T-helper 1 cell (primary cell): Measurements from ENCODE around the gene RELL2.
A peak's percentile ranks its signal among the peaks of the same experiment; 100 is the strongest.

Experiments
- DNase-seq, 5 donors: peaks; one replicate each; pipeline ENCODE4 v3.0.0-alpha.2; 2012 to 2020

RELL2 gene

DNA sequence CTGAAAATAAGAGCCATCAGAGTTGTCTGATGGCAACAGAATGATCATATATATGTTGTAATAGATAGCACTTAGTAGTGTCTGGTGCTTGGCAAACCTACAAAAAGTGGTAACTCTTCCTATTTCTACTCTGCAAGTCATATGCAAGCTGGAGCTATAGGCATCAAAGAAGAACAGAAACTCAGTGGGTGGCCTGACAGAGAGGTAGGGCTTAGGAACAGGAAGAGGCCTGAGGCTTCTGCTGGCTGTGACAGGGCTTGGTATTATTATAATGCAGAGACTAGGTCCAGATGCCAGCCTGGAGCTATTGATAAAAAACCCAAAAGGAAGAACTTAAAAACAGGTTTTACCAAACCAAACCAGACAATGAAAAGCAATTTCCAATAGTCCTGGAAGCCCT, 13.6 kb upstream of the RELL2 start:
- peak in 1 of 5 donors; percentile 67 for DNase-seq

DNA sequence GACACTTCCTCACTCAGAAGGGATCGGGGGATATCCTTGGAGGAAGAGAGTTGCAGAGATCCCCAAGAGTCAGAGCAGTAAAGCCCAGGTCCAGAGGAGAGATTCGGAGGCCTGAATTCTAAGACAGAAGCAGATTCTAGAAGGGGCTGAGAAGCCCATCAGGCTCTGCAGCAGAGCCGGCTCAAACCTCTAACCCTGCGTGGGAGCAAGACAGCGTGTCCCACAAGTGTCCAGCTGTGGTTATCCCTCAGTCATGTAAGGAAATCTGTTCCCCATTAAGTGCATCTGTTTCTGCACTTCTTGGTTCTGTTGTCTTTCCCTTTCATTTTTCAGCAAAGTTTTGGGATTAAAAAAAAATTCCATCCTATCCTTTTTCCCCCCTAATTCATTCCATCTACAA, 13.2 kb upstream of the RELL2 start:
- DNase-seq = no peak

DNA sequence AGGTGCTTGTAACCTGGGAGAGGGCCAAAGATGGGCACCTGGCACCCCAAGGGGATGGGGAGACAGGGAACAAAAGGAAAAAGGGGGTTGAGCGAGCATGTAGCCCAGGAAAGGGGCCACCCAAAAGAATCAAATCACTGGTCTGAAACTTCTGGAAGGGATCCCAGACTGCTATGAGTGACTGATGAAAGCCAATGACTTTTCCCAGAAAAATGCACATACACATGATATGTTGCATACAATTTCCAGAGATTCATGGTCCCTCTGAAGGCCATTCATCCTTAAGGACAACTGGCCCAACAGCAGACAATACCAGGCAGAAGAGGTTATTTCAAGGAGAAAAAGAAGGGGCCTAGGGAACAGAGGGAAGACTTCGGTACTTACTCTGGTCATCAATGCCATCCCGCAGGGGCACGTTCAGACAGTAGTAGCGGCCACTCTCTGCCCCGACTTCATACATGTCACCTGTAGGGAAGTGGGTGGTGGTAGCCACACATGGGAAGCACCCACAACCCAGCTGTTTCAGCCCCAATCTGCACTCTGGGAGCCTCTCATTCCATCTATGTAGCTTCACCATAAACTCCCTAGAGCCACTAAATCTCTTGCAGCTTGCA, 8.5 kb upstream of the RELL2 start:
- no peak for DNase-seq

DNA sequence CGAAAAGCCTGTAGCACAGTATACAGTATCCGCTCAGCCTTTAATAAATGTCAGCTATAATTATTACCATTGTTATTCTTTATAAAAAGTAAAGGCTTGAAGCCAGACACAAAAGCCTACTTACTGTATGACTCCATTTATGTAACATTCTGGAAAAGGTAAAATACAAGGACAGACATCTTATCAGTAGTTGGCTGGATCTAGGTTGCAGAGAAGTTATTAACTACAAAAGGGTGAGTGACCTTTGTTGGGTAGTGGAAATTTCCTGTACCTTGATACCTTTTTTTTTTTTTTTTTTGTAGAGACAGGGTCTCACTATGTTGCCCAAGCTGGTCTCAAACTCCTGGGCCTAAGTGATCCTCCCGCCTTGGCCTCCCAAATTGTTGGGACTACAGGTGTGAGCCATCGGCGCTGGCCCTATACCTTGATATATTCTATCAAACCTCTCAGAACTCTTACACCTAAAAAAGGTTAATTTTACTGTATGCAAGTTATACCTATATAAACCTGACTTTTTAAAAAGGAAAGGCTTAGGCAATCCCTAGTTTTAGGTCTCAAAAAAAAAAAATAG, 6.1 kb upstream of the RELL2 start:
- no peak for DNase-seq

DNA sequence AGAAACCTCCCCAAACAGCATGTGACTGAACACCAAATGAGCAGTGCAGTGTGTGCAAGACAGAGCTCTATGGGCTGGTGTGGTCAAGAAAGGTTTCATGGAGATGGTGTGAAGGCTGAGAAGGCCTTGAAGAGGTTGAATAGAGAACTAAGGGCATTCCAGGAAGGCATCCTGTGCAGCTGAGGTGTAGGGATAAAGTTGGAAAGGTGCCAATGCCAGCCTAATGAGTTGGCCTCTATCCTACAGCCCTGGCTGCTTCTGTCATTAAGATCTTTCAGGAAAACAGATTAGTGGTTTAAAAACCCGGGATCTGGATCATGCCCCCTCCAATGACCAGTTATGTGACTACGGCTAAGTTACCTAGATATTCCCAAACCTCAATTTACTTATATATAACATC, 4.1 kb upstream of the RELL2 start:
- DNase-seq = no peak

DNA sequence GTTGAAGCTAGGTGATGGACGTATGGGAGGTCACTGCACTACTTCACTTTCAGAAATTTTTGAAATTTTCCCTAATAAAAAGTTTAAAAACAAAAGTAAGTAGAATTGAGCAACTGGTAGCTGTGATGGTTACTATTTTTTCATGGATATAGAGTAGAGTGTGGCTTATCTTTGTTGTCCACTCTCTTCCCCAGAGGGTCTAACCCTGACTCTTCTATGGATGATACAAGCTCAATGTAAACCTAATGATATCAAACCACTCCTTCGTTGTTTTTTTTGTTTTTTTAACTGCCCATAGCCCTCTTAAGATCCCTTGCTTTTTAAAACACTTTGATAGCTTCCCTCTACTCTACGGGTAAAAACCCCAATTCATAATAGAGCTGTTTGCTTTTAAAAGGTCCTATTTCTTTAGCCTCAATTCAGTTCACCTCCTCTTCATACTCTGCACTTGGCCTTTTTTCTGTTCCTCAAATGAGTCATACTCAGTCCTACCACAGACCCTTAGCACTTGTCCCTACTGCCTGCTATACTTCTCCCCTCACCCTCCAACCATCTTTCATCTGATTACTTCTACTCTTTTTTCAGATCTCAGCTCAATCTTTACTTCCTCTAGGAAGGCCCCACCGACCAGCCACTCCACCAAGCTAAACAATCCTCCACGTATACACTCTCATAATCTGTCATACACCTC, 2.8 kb upstream of the RELL2 start:
- DNase-seq = peak in 1 of 5 donors; percentile 33

DNA sequence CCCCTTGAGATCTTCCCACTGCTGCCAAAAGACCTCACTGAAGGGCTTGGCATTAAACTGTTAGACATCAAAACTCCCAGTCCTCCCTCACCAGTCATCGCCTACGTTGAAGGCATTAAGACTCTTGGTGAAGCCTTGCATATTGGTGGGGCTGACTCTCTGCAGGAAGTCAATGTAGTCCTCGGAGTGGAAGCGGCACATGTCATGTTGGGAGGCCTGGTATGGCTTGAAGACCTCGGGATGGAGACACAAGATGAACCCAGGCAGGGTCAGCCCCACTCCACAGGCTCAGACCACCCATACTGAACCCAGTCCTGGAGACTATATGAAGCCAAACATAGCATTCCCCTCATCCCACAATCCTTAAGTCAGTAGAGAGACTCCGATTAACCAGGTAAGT, 2.1 kb upstream of the RELL2 start:
- DNase-seq = no peak

DNA sequence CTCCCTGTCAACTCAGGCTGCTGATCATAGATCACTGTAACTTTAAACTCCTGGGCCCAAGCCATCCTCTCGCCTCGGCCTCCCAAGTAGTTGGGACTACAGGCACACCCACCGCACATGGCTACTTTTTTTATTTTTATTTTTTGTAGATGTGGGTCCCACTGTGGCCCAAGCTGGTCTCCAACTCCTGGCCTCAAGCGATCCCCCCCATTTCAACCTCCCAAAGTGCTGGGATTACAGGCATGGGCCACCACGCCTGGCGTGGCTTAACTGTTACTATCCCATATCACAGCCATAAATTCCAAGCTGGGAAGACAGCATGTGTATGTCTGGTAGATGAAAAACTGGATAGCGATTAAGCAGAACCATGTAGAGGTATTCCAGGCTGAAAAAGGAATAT, 1.2 kb upstream of the RELL2 start:
- DNase-seq = no peak

DNA sequence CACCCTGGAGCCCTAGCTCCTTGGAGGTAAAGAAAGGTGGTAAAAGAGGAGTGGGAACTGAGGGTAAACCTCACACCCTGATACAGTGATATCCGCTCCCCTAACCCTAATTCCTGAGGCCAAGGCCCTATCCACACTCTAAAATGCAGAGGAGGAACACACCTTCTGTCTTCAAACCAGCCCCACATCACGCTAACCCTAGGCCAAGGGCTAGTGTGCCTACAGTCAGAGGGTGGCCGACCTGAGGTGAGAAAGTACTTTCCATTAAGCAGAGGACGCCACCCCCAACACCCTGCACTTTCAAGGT, 738 bp upstream of the RELL2 start:
- no peak for DNase-seq

DNA sequence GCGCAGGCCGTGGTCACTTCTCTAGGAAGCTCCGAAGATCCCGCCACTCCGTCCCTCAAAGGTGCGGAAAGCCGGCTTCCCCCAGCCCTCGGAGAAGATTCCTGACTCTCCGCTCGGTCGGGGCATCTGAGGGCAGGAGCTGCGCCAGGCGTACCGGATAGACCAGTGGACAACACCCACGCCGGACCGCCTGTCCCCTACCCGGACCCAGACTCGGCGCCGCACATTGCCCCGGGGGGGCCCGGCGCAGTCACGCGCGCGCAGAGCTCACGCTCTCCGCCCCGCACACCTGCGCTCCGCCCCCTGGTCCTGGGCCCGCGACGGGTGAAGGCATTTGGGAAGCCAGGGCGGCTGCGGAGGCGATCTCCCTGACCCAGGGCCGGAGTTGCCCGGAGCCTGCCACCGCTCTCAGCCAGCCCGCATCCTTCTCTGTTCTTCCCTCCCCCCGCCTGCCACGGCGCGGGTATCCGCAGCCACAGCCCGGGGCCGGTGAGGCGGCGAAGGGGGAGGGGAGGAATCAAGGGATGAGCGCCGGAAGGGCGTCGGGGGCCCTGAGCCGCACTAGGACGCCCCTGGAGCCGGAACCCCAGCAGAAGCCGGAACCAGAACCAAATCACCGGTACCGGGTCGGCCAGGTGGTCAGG, 448 bp downstream of the RELL2 start:
- DNase-seq = peak; percentile 30 to 66 (median 46)

DNA sequence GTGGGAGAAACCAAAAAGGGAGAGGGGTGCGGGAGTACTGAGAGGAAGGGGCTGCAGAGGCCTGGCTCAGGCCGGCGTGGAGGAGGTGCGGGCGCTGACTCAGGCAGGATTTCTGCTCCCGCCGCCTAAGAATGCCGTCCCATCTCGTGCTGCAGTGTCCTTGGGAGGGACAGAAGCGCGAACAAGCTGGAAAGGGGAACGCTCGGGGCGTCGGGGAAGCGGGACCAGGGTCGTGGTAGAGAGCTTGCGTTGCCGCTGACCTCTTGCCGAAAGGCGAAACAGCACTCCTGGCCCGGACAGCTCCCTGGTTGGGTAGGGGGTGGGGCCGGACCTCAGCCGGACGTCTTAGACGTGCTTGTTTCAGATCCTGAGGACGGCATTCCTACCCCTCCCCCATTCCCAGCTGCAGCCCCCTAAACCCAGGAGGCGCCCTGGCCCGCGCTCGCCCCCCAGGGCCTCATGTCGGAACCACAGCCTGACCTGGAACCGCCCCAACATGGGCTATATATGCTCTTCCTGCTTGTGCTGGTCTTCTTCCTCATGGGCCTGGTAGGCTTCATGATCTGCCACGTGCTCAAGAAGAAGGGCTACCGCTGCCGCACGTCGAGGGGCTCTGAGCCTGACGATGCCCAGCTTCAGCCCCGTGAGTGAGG, 1.1 kb downstream of the RELL2 start:
- DNase-seq = peak; percentile 15 to 69 (median 38)

DNA sequence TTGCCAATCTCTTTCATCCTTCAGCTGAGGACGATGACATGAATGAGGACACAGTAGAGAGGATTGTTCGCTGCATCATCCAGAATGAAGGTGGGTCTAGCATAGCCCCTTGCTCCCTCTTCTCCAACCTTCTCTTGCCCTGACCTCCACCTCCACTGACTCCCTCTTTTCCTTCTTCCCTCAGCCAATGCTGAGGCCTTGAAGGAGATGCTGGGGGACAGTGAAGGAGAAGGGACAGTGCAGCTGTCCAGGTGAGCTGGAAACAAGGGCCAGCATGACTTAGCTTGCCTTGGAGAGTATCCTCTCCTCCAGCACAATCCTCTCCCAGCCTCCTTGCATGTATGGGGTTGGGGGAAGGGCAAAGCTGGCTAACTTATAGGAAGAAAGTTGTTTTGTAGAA, 2.0 kb downstream of the RELL2 start:
- no peak for DNase-seq

DNA sequence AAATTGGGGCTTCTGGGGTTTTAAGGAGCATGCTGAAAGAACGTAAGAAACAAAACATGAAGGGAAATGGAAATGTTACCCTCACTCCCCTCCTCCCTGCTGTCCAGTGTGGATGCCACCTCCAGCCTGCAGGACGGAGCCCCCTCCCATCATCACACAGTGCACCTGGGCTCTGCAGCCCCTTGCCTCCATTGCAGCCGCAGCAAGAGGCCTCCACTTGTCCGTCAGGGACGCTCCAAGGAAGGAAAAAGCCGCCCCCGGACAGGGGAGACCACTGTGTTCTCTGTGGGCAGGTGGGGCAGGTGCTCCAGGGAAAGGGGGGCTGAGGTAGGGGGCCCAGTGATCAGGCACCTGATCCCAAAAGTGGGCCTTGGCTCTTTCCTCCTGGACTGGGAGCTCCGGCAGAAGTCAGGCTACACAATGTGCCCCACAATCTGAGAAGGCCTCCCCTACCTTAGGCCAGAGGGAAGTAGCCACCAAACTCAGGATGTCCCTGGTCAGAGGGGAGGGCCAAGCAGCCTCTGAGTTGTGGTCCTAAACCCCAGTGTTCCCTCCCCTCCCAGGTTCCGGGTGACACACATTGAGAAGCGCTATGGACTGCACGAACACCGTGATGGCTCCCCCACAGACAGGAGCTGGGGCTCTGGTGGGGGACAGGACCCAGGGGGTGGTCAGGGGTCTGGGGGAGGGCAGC, 2.7 kb downstream of the RELL2 start:
- DNase-seq = no peak

DNA sequence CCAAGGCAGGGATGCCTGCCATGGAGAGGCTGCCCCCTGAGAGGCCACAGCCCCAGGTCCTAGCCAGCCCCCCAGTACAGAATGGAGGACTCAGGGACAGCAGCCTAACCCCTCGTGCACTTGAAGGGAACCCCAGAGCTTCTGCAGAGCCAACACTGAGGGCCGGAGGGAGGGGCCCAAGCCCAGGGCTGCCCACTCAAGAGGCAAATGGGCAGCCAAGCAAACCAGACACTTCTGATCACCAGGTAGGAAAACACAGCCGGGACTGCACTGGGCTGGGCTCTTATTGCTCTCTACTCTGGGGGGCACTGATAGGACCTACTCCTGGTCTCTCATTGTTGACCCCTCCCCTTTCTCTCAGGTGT, 3.2 kb downstream of the RELL2 start:
- DNase-seq = no peak

DNA sequence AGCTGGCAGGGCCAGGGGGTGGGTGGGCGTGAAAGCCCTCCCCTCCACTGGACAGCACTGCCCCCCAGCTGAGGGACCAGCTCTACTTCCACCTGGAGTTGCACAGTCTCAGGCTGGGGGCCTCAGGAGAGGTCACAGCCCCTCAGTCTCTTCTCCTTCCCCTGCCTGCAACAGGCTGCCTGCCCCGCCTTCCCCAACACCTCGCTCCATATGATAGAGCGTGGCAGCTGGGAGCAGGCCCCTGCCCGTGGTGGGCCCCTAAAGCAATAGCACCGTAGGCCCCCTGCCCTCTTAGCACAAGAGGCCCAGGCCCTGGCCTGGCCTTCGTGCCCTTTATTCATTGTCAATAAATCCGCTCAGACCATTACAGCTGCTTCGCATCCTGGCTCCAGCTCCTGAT, 3.9 kb downstream of the RELL2 start:
- no peak for DNase-seq

DNA sequence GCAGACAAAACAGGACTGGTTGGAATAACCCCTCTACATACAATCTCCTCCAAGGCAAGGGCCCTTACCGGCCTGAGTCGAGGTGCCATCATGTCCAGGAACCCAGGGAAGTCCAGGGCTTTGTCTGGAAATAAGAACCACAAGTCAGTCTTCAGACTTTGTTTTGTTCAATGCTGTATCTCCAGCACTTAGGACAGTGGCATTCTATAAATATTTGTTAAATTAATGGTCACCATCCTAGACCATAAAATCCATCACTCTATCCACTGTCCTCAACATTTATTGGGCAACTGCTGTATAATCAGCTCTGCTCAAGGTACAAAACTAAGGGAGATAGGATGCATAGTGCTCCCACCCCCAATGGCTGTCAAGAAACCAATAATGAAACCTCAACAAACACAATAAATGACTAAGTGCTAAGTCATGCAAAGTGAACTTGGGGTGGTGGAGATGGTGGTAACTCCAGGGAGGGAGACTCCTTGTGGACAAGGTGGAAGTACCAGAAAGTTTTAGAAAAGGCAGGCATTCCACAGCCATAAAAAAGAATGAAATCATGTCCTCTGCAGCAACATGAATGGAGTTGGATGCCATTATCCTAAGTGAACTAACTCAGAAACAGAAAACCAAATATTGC, 5.0 kb downstream of the RELL2 start:
- DNase-seq = peak in 1 of 5 donors; percentile 65

DNA sequence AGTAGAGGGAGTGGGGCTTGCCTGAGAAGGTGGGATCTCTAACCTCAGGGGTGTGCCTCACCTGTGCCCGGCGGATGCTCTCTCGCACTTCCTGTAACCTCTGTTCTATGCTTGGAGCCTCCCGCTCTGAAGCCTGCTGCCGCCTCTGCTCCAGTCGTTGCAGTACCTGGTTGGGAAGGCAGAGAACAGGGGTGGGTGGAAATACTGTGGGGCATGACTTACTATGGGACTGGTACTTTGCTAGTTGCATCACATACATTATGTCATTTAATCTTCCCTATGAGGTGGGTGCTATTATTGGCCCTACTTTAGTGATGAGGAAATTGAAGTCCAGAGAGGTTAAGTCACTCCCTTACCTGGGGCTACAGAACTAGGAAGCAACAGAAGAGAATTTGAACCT, 9.2 kb downstream of the RELL2 start:
- DNase-seq = no peak

DNA sequence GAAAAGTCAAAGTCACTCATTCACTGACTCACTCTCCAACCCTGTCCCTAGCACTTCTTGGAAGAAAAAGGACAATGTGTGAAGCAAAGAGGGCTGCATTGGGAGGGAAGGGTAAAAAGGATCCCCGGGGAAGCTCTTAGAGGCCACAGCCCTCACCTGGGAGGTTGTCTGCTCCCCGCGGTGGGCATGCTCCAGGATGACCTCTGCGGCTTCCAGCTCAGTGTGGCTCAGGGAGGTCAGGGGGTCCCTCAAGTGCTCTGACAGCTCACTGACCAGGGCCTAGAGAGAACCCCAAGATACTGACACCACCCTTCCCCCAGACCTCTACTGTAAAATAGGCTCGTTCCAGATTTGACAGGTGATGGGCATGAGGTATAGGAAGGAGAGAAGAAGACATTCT, 10.4 kb downstream of the RELL2 start:
- no peak for DNase-seq

DNA sequence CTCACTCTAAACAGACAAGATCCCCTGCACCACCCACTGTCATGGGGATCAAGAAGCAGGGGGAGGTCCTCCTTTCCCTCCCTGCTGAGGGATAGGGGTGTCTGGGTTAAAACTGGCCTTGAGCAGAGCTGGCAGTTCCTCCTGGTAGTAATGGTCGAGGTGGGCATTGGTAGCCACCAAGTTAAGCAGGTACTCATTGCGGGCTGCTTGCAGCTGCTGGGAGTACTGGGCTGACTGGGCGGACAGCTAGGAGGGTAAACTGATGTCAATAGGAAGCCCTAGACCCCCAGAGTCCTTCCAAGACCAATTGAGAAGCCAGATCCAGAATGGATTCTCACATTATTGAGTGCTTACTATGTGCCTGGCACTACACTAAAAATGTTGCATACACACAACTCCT, 11.1 kb downstream of the RELL2 start:
- no peak for DNase-seq

DNA sequence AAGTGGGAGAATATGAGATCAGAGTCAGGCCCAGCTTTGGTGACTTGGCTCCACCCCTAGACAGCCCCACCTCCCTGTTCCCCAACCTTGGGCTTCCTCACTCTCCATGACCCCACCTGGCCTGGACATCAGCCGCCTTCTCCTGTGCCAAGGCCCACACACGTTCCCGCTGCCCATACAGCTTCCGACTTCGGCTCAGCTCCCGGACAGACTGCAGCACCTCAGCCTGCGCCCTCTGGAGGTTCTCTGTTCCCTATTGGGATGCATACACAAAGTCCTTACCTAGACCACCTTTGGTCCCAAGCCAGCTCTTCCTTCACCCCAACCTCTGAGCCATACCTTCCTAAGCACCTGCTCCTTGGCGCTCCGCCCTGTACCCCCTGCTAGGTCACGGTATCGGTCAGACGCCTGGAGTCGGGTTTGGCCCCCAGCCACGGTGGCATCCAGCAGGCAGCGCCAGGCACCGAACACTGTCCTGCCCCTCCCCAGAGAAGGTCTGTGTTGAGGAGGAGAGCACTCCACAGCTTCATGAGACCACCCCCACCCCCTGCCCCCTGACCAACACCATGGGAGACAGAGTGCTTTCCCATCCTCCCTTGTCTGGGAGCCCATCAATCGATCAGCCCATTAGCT, 12.4 kb downstream of the RELL2 start:
- DNase-seq = no peak

DNA sequence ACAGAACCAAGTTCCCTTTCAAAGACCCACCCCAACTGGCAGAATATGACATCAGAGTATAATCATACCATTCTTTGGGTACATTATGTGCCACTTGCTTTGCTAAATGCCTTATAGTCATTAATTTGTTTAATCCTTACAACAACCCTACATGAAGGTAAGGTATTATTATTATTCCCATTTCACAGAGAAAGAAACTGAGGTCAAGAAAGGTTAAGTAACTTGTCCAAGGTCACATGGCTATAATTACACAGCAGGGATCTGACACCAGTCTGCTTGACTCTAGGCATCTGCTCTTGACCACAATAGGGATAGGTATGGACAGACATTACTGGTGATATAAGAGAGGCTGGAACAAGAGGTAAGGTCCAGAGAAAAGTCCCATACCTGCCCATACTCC, 13.2 kb downstream of the RELL2 start:
- no peak for DNase-seq
